ENCODE data around the gene SUN3.

DNA sequence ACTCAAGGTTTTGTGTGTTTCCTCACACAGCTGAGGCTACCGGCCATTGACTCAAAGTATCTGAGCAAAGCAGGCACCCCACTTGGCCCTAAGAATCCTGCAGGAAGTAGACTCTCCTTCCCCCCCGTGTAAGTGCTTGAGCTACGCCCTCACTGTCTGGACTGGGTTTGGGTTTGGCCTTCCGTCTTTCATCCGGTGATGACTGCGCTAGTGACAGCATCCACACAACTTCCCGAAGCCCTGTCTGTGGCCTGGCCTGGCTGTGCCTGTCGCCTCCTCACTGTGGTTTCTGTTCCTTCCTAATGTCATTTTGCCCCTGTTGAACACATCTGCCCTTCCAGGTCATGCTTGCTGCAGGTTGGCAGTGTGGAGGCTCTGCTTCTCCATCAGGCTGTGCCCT, 20.9 kb upstream of the SUN3 start:
- TF ChIP-seq POLR2AphosphoS5 (IDR thresholded peaks at IDR 0.05; ENCODE audit: low read length) (no peak), ZNF384 (IDR thresholded peaks at IDR 0.05; ENCODE audit: borderline replicate concordance, low read depth, low read length) (no peak), ZZZ3 (IDR thresholded peaks at IDR 0.05; ENCODE audit: control insufficient read depth, insufficient read length, low read depth) (no peak), RELA (IDR thresholded peaks at IDR 0.05; ENCODE audit: borderline replicate concordance, partially characterized antibody) (no peak), CHD4 (IDR thresholded peaks at IDR 0.05) (no peak), EZH2 (IDR thresholded peaks at IDR 0.05; ENCODE audit: borderline replicate concordance, control insufficient read depth, low read depth, low read length) (no peak), RAD21 (IDR thresholded peaks at IDR 0.05; ENCODE audit: insufficient read depth, low read depth, low read length) (no peak), POLR2A (IDR thresholded peaks at IDR 0.05; ENCODE audit: low read depth, low read length) (no peak), FOXM1 (IDR thresholded peaks at IDR 0.05; ENCODE audit: low read depth, low read length) (no peak), TAF1 (IDR thresholded peaks at IDR 0.05; ENCODE audit: borderline replicate concordance, low read depth, low read length) (no peak), JUND (IDR thresholded peaks at IDR 0.05; ENCODE audit: low read depth, low read length) (no peak), HDAC6 (IDR thresholded peaks at IDR 0.05; ENCODE audit: unreplicated experiment) (no peak)
- TF ChIP-seq, protein P1, sequence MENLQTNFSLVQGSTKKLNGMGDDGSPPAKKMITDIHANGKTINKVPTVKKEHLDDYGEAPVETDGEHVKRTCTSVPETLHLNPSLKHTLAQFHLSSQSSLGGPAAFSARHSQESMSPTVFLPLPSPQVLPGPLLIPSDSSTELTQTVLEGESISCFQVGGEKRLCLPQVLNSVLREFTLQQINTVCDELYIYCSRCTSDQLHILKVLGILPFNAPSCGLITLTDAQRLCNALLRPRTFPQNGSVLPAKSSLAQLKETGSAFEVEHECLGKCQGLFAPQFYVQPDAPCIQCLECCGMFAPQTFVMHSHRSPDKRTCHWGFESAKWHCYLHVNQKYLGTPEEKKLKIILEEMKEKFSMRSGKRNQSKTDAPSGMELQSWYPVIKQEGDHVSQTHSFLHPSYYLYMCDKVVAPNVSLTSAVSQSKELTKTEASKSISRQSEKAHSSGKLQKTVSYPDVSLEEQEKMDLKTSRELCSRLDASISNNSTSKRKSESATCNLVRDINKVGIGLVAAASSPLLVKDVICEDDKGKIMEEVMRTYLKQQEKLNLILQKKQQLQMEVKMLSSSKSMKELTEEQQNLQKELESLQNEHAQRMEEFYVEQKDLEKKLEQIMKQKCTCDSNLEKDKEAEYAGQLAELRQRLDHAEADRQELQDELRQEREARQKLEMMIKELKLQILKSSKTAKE (IDR thresholded peaks at IDR 0.05; ENCODE audit: low read depth, poor library complexity, severe bottlenecking), result no peak
- TF ChIP-seq, protein P2, sequence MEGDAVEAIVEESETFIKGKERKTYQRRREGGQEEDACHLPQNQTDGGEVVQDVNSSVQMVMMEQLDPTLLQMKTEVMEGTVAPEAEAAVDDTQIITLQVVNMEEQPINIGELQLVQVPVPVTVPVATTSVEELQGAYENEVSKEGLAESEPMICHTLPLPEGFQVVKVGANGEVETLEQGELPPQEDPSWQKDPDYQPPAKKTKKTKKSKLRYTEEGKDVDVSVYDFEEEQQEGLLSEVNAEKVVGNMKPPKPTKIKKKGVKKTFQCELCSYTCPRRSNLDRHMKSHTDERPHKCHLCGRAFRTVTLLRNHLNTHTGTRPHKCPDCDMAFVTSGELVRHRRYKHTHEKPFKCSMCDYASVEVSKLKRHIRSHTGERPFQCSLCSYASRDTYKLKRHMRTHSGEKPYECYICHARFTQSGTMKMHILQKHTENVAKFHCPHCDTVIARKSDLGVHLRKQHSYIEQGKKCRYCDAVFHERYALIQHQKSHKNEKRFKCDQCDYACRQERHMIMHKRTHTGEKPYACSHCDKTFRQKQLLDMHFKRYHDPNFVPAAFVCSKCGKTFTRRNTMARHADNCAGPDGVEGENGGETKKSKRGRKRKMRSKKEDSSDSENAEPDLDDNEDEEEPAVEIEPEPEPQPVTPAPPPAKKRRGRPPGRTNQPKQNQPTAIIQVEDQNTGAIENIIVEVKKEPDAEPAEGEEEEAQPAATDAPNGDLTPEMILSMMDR (IDR thresholded peaks at IDR 0.05 in 2 of 3, conservative IDR thresholded peaks at IDR 0.05 in 1 of 3; ENCODE audit: control insufficient read depth in 2 of 3, extremely low read depth in 1 of 3, insufficient read depth in 1 of 3, low read depth in 3 of 3, low read length in 3 of 3), result no peak

All from GM12878 (cell line).